Vagina (tissue), 2 donors: ENCODE data around the gene KRT6C. TPM values are rescaled to one million over a fixed set of nuclear protein-coding genes. Genes with fewer than 3 reads are reported as not detected.

Experiments
- DNase-seq, 2 donors: peaks; one replicate each; pipeline ENCODE4 v3.0.0-alpha.2; 2017; ENCODE audit errors: extremely low spot score in 2 of 2
- H3K27ac ChIP-seq: fragments of 200-600 bp; sonication (generic); one replicate; pipeline ENCODE4 v1.5.1; 2019
- H3K27me3 ChIP-seq: fragments of 200-600 bp; sonication (generic); one replicate; pipeline ENCODE4 v1.5.1; 2019
- H3K36me3 ChIP-seq, 2 donors: fragments of 200-600 bp; sonication (generic); one replicate each; pipeline ENCODE4 v1.5.1; 2017 to 2019
- H3K4me1 ChIP-seq: fragments of 200-600 bp; sonication (generic); one replicate; pipeline ENCODE4 v1.5.1; 2019
- H3K4me3 ChIP-seq, 2 donors: fragments of 200-600 bp; sonication (generic); 1 replicate in 1 of 2; 2 replicates in 1 of 2; pipeline ENCODE4 v1.5.1; 2016 to 2019
- H3K9me3 ChIP-seq: fragments of 200-600 bp; sonication (generic); one replicate; pipeline ENCODE4 v1.5.1; 2019
- CTCF ChIP-seq, 3 experiments: fragments of 450-650 bp in 2 of 3; fragments of 200-600 bp in 1 of 3; sonication (generic) in 1 of 3; IDR thresholded peaks; one replicate each; pipeline ENCODE4 v1.5.1; 2017 to 2019; ENCODE audit warnings: antibody characterized with exemption in 3 of 3, mild to moderate bottlenecking in 2 of 3, moderate library complexity in 2 of 3
- POLR2A ChIP-seq, 2 donors: fragments of 450-650 bp; IDR thresholded peaks; one replicate each; pipeline ENCODE4 v1.6.1; 2017; ENCODE audit warnings: antibody characterized with exemption in 2 of 2, mild to moderate bottlenecking in 2 of 2, moderate library complexity in 2 of 2
- POLR2AphosphoS5 ChIP-seq, 2 donors: sonication (generic); formaldehyde crosslinking; IDR thresholded peaks; one replicate each; pipeline ENCODE4 v1.9.0; 2017; ENCODE audit warnings: antibody characterized with exemption in 2 of 2, mild to moderate bottlenecking in 2 of 2, low read depth in 1 of 2; ENCODE audit not compliant: insufficient read depth in 1 of 2
- intact Hi-C: fragments of 100-400 bp; cut with DNase I; formaldehyde crosslinking; loops from one replicate; pipeline ENCODE4 v1.15.1; 2023
- total RNA-seq: library from RNA; depleted of rRNA; stranded (reverse); fragments of >200 nt; gene quantifications from one replicate; pipeline ENCODE4 v1.2.3, GENCODE V29; 2016

KRT6C gene
- total RNA-seq, 1 donor from 2014 or later = 257 TPM

GRCh38 chr12:52433501-52434080 is 40.0 kb downstream of the KRT6C start:
- H3K27me3 ChIP-seq = no peaks in the 10 kb centered on the region
- TF ChIP-seq POLR2AphosphoS5 (IDR thresholded peaks at IDR 0.05; ENCODE audit: insufficient read depth in 1 of 2, low read depth in 1 of 2) = no peak
- no peak for TF ChIP-seq CTCF (IDR thresholded peaks at IDR 0.05)
- no peak for TF ChIP-seq POLR2A (IDR thresholded peaks at IDR 0.05)
- peak in 1 of 2 donors; percentile 83 for DNase-seq
- no peak overlapping the region for H3K27ac ChIP-seq
- no peak overlapping the region for H3K4me3 ChIP-seq
- H3K36me3 ChIP-seq = no peaks in the 10 kb centered on the region
- peaks cover 31% of the 10 kb centered on the region for H3K4me1 ChIP-seq
- H3K9me3 ChIP-seq = no peaks in the 10 kb centered on the region
- intact Hi-C loops = no loop called here

GRCh38 chr12:52432559-52433207 is 40.9 kb downstream of the KRT6C start:
- Histone ChIP-seq H3K27me3 (no peaks in the 10 kb centered on the region), H3K9me3 (no peaks in the 10 kb centered on the region), H3K4me1 (peaks cover 23% of the 10 kb centered on the region), H3K4me3 (no peak overlapping the region), H3K36me3 (no peaks in the 10 kb centered on the region), H3K27ac (no peak overlapping the region)
- intact Hi-C loops = no loop called here
- TF ChIP-seq POLR2AphosphoS5 (IDR thresholded peaks at IDR 0.05; ENCODE audit: insufficient read depth in 1 of 2, low read depth in 1 of 2) (no peak), CTCF (IDR thresholded peaks at IDR 0.05) (no peak), POLR2A (IDR thresholded peaks at IDR 0.05) (no peak)
- DNase-seq = peak; percentile 31 to 75

- intact Hi-C loops = no loop called here
- DNase-seq = no peak
- no peaks in the 10 kb centered on the region for H3K9me3 ChIP-seq
Measured at GRCh38 chr12:52428121-52428520, 45.5 kb downstream of the KRT6C start.

GRCh38 chr12:52427083-52427482 is 46.5 kb downstream of the KRT6C start:
- no peaks in the 10 kb centered on the region for H3K9me3 ChIP-seq
- no peak for DNase-seq
- peaks cover 13% of the 10 kb centered on the region for H3K4me1 ChIP-seq
- H3K27me3 ChIP-seq = no peaks in the 10 kb centered on the region
- H3K36me3 ChIP-seq = no peaks in the 10 kb centered on the region
- H3K4me3 ChIP-seq = no peak overlapping the region
- no peak overlapping the region for H3K27ac ChIP-seq
- TF ChIP-seq POLR2A (IDR thresholded peaks at IDR 0.05) (no peak), CTCF (IDR thresholded peaks at IDR 0.05) (no peak), POLR2AphosphoS5 (IDR thresholded peaks at IDR 0.05; ENCODE audit: insufficient read depth in 1 of 2, low read depth in 1 of 2) (no peak)
- intact Hi-C loops = no loop called here

More at GRCh38 chr12:52428121-52428520, 45.5 kb downstream of the KRT6C start:
- Histone ChIP-seq H3K4me1 (peaks cover 11% of the 10 kb centered on the region), H3K4me3 (no peak overlapping the region), H3K27ac (no peak overlapping the region), H3K27me3 (no peaks in the 10 kb centered on the region), H3K36me3 (no peaks in the 10 kb centered on the region)
- TF ChIP-seq POLR2AphosphoS5 (IDR thresholded peaks at IDR 0.05; ENCODE audit: insufficient read depth in 1 of 2, low read depth in 1 of 2) (no peak), CTCF (IDR thresholded peaks at IDR 0.05) (no peak), POLR2A (IDR thresholded peaks at IDR 0.05) (no peak)

- peaks cover 13% of the 10 kb centered on the region for H3K4me1 ChIP-seq
- H3K27me3 ChIP-seq = no peaks in the 10 kb centered on the region
- no peak overlapping the region for H3K27ac ChIP-seq
- no peaks in the 10 kb centered on the region for H3K9me3 ChIP-seq
- no peak for TF ChIP-seq POLR2AphosphoS5 (IDR thresholded peaks at IDR 0.05; ENCODE audit: insufficient read depth in 1 of 2, low read depth in 1 of 2)
- no peak for TF ChIP-seq POLR2A (IDR thresholded peaks at IDR 0.05)
- TF ChIP-seq CTCF (IDR thresholded peaks at IDR 0.05) = no peak
- no peaks in the 10 kb centered on the region for H3K36me3 ChIP-seq
- intact Hi-C loops = no loop called here
- H3K4me3 ChIP-seq = no peak overlapping the region
- DNase-seq = no peak
Measured at GRCh38 chr12:52426034-52426433, 47.6 kb downstream of the KRT6C start.
